Tongue (tissue), 2 donors: ENCODE results near the gene WWOX. TPM values are rescaled to one million over a fixed set of nuclear protein-coding genes. Genes with fewer than 3 reads are reported as not detected.
A peak's percentile ranks its signal among the peaks of the same experiment; 100 is the strongest.

Experiments
- DNase-seq: peaks from one replicate; pipeline ENCODE4 v3.0.0-alpha.2; 2015
- total RNA-seq: library from RNA; depleted of rRNA; stranded (reverse); fragments of >200 nt; gene quantifications from one replicate; pipeline ENCODE4 v1.2.3, GENCODE V29; 2014

Gene WWOX
- total RNA-seq, 1 donor from 2014 or later: 60.5 TPM

GRCh38 chr16:78476615-78477014 lies 377.2 kb downstream of the WWOX start:
- no peak for DNase-seq

- no peak for DNase-seq
Measured at GRCh38 chr16:78478267-78478861, 378.9 kb downstream of the WWOX start.

- no peak for DNase-seq
Measured at GRCh38 chr16:78479723-78480122, 380.3 kb downstream of the WWOX start.

GRCh38 chr16:78480588-78480987 lies 381.1 kb downstream of the WWOX start:
- no peak for DNase-seq

- no peak for DNase-seq
Measured at GRCh38 chr16:78483124-78483992, 383.9 kb downstream of the WWOX start.

GRCh38 chr16:78484509-78485058 lies 385.1 kb downstream of the WWOX start:
- DNase-seq: no peak

GRCh38 chr16:78485188-78485916 lies 385.9 kb downstream of the WWOX start:
- DNase-seq: no peak

GRCh38 chr16:78485917-78486257 lies 386.4 kb downstream of the WWOX start:
- no peak for DNase-seq

GRCh38 chr16:78487471-78487870 lies 388.0 kb downstream of the WWOX start:
- DNase-seq: no peak

- DNase-seq: peak; percentile 11
Measured at GRCh38 chr16:78489072-78489471, 389.6 kb downstream of the WWOX start.

- DNase-seq: no peak
Measured at GRCh38 chr16:78489631-78490030, 390.2 kb downstream of the WWOX start.

- DNase-seq: no peak
Measured at GRCh38 chr16:78490431-78490830, 391.0 kb downstream of the WWOX start.

GRCh38 chr16:78490847-78491246 lies 391.4 kb downstream of the WWOX start:
- DNase-seq: no peak

- no peak for DNase-seq
Measured at GRCh38 chr16:78493573-78493972, 394.1 kb downstream of the WWOX start.

GRCh38 chr16:78494105-78494504 lies 394.7 kb downstream of the WWOX start:
- no peak for DNase-seq

GRCh38 chr16:78494674-78495073 lies 395.2 kb downstream of the WWOX start:
- DNase-seq: no peak

- no peak for DNase-seq
Measured at GRCh38 chr16:78496189-78496588, 396.7 kb downstream of the WWOX start.

GRCh38 chr16:78499399-78499798 lies 399.9 kb downstream of the WWOX start:
- peak; percentile 11 for DNase-seq

GRCh38 chr16:78500659-78501270 lies 401.3 kb downstream of the WWOX start:
- no peak for DNase-seq

- no peak for DNase-seq
Measured at GRCh38 chr16:78501744-78502143, 402.3 kb downstream of the WWOX start.

GRCh38 chr16:78502812-78503350 lies 403.4 kb downstream of the WWOX start:
- DNase-seq: no peak

GRCh38 chr16:78503602-78504001 lies 404.1 kb downstream of the WWOX start:
- DNase-seq: peak; percentile 91
